ENCODE data around the gene PLSCR1. TPM values are rescaled to one million over a fixed set of nuclear protein-coding genes. Genes with fewer than 3 reads are reported as not detected.

The PLSCR1 gene
- total and polyA plus RNA-seq, 9 of the 15 experiments (the other 6 are each of a cell fraction or from before 2014, with no cell fraction given), result 40.6 to 122 (median 69.1) TPM

DNA sequence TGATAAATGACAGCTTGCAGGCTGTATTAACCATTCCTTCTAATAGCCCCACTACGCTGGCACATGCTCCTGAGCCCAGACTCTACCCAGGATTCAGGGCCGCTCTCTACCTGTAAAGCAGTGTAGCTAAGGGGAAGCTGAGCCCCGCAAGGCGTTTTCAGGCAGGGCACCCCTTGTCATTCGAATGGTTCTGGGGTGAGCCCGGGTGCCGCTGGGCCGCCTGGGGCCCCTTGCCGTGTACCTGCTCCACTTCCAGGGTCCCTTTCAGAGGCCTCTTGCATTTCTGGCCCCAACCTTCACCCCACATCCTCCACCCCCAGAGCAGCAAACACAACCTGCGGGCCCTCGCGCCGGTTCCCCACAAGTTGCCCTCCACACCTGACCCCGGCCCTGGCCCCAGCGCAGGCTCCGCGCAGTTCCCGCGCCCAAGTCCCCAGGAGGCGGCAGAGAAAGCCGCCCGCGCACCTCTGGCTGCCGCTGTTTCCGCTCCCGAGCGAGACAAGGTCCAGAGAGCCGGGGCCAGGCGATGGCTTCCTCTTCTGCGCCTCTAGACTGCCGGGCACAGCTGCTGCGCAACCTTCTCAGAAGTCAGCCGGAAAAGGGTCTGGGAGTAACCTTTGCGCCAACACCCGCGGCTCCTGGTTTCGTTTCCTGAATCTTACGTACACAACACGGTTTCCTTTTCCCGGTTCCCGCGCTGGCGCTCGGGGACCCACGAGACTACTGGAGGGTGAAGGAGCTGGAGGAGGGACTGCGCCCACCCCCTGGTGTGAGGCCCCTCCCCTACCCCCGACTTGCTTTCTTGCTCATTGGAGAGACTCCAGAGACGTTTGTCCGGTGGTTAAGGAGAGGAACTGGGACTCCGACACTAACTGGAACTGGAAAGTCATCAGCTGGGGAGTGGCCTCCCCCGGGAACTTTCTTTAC, at the start of gene PLSCR1 (continued):
- TF ChIP-seq, protein P1, sequence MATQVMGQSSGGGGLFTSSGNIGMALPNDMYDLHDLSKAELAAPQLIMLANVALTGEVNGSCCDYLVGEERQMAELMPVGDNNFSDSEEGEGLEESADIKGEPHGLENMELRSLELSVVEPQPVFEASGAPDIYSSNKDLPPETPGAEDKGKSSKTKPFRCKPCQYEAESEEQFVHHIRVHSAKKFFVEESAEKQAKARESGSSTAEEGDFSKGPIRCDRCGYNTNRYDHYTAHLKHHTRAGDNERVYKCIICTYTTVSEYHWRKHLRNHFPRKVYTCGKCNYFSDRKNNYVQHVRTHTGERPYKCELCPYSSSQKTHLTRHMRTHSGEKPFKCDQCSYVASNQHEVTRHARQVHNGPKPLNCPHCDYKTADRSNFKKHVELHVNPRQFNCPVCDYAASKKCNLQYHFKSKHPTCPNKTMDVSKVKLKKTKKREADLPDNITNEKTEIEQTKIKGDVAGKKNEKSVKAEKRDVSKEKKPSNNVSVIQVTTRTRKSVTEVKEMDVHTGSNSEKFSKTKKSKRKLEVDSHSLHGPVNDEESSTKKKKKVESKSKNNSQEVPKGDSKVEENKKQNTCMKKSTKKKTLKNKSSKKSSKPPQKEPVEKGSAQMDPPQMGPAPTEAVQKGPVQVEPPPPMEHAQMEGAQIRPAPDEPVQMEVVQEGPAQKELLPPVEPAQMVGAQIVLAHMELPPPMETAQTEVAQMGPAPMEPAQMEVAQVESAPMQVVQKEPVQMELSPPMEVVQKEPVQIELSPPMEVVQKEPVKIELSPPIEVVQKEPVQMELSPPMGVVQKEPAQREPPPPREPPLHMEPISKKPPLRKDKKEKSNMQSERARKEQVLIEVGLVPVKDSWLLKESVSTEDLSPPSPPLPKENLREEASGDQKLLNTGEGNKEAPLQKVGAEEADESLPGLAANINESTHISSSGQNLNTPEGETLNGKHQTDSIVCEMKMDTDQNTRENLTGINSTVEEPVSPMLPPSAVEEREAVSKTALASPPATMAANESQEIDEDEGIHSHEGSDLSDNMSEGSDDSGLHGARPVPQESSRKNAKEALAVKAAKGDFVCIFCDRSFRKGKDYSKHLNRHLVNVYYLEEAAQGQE (IDR thresholded peaks at IDR 0.05; ENCODE audit: borderline replicate concordance), result no peak
- TF ChIP-seq, protein P1 (CRISPR knock-in tag; IDR thresholded peaks at IDR 0.05; ENCODE audit: low read depth), result peak; percentile 43; the same call in 1 of the 2 replicates
- no peak for TF ChIP-seq ZNF224 (CRISPR knock-in tag; IDR thresholded peaks at IDR 0.05)
- TF ChIP-seq PCBP2 (IDR thresholded peaks at IDR 0.05; ENCODE audit: low read depth, low read length, poor library complexity, severe bottlenecking), result no peak
- peak in 1 of 2 experiments; percentile 55; a peak in 1 of 4 replicates for TF ChIP-seq MLLT1 (IDR thresholded peaks at IDR 0.05)
- TF ChIP-seq ETV6 (IDR thresholded peaks at IDR 0.05; ENCODE audit: borderline replicate concordance in 1 of 2, low read depth in 2 of 2, low read length in 1 of 2), result 0 out of 4 replicates have a peak, but pooled peaks of 1 of the 2 experiments have one; percentile 59
- TF ChIP-seq ETV6 (CRISPR knock-in tag; IDR thresholded peaks at IDR 0.05; ENCODE audit: borderline replicate concordance), result no peak
- peak; percentile 46; the same call in 1 of the 2 replicates for TF ChIP-seq ZBTB7A (IDR thresholded peaks at IDR 0.05; ENCODE audit: borderline replicate concordance, control insufficient read depth, low read depth, low read length)
- 0 out of 2 replicates have a peak, but pooled peaks have one; percentile 28 for TF ChIP-seq ELF2 (CRISPR knock-in tag; IDR thresholded peaks at IDR 0.05)
- TF ChIP-seq ERF (CRISPR knock-in tag; IDR thresholded peaks at IDR 0.05), result no peak
- no peak for TF ChIP-seq PHB (CRISPR knock-in tag; IDR thresholded peaks at IDR 0.05)
- TF ChIP-seq KDM4B (IDR thresholded peaks at IDR 0.05; ENCODE audit: borderline replicate concordance in 2 of 2, low read depth in 1 of 2), result peak in 1 of 2 experiments; percentile 66; a peak in 1 of 4 replicates
- no peak for TF ChIP-seq STAT5A (IDR thresholded peaks at IDR 0.05; ENCODE audit: borderline replicate concordance, low read length)
- TF ChIP-seq, protein P2, sequence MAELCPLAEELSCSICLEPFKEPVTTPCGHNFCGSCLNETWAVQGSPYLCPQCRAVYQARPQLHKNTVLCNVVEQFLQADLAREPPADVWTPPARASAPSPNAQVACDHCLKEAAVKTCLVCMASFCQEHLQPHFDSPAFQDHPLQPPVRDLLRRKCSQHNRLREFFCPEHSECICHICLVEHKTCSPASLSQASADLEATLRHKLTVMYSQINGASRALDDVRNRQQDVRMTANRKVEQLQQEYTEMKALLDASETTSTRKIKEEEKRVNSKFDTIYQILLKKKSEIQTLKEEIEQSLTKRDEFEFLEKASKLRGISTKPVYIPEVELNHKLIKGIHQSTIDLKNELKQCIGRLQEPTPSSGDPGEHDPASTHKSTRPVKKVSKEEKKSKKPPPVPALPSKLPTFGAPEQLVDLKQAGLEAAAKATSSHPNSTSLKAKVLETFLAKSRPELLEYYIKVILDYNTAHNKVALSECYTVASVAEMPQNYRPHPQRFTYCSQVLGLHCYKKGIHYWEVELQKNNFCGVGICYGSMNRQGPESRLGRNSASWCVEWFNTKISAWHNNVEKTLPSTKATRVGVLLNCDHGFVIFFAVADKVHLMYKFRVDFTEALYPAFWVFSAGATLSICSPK (IDR thresholded peaks at IDR 0.05; ENCODE audit: borderline replicate concordance), result no peak
- TF ChIP-seq SP1 (CRISPR knock-in tag; IDR thresholded peaks at IDR 0.05), result no peak

Measured in K562 (cell line).